Keratinocyte (primary cell): ENCODE measurements around the gene MED16. TPM values are rescaled to one million over a fixed set of nuclear protein-coding genes. Genes with fewer than 3 reads are reported as not detected.

Experiments
- DNase-seq: peaks from one replicate; pipeline ENCODE4 v3.0.0-alpha.2; 2011; ENCODE audit warnings: low read depth, missing footprints, low spot score
- FAIRE-seq: peaks from 2 replicates; lab custom pipeline; 2011; peaks lifted over from hg19 to GRCh38; lab: Jason Lieb, UNC
- H2AFZ ChIP-seq: 2 replicates; pipeline ENCODE4 v1.6.0; 2012; ENCODE audit warnings: low read length, control low read depth, inconsistent platforms; ENCODE audit not compliant: control insufficient read depth
- H3K27ac ChIP-seq: 2 replicates; pipeline ENCODE4 v1.5.1; 2011; ENCODE audit warnings: low read length; ENCODE audit not compliant: control insufficient read depth, insufficient read depth
- H3K27me3 ChIP-seq: 3 replicates; pipeline ENCODE4 v1.6.0; 2011; ENCODE audit warnings: low read length; ENCODE audit not compliant: control insufficient read depth, insufficient read depth; ENCODE audit errors: extremely low read depth
- H3K36me3 ChIP-seq, 2 experiments: 2 replicates in 1 of 2; 3 replicates in 1 of 2; pipeline ENCODE4 v1.5.1; 2011; ENCODE audit warnings: low read length in 2 of 2, mild to moderate bottlenecking in 1 of 2; ENCODE audit not compliant: control insufficient read depth in 2 of 2, insufficient read depth in 2 of 2; ENCODE audit errors: extremely low read depth in 1 of 2
- H3K4me1 ChIP-seq: 3 replicates; pipeline ENCODE4 v1.5.1; 2011; ENCODE audit warnings: low read length; ENCODE audit not compliant: control insufficient read depth, insufficient read depth; ENCODE audit errors: extremely low read depth
- H3K4me2 ChIP-seq: 3 replicates; pipeline ENCODE4 v1.6.0; 2011; ENCODE audit warnings: low read depth, low read length; ENCODE audit not compliant: control insufficient read depth, insufficient read depth; ENCODE audit errors: extremely low read depth
- H3K4me3 ChIP-seq, 3 experiments: fragments of 200-600 bp in 1 of 3; sonication (generic) in 1 of 3; 2 replicates in 2 of 3; 3 replicates in 1 of 3; pipeline ENCODE4 v1.5.1; 2011 to 2016; ENCODE audit warnings: low read length in 3 of 3, mild to moderate bottlenecking in 3 of 3, control low read depth in 2 of 3, inconsistent platforms in 1 of 3, low read depth in 1 of 3, mixed read lengths in 1 of 3, mixed run types in 1 of 3, moderate library complexity in 1 of 3; ENCODE audit not compliant: control insufficient read depth in 2 of 3, insufficient read depth in 2 of 3; ENCODE audit errors: extremely low read depth in 1 of 3
- H3K79me2 ChIP-seq: 2 replicates; pipeline ENCODE4 v1.6.0; 2012; ENCODE audit warnings: low read length; ENCODE audit not compliant: control insufficient read depth, insufficient read depth
- H3K9ac ChIP-seq: 3 replicates; pipeline ENCODE4 v1.6.0; 2011; ENCODE audit warnings: low read length; ENCODE audit not compliant: control insufficient read depth, insufficient read depth; ENCODE audit errors: extremely low read depth
- H3K9me1 ChIP-seq: 3 replicates; pipeline ENCODE4 v1.6.0; 2011; ENCODE audit warnings: low read length; ENCODE audit not compliant: control insufficient read depth, insufficient read depth; ENCODE audit errors: extremely low read depth
- H3K9me3 ChIP-seq: 2 replicates; pipeline ENCODE4 v1.5.1; 2012; ENCODE audit warnings: low read depth, low read length; ENCODE audit not compliant: control insufficient read depth
- H4K20me1 ChIP-seq: 3 replicates; pipeline ENCODE4 v1.6.0; 2011; ENCODE audit warnings: low read length; ENCODE audit not compliant: control insufficient read depth, insufficient read depth; ENCODE audit errors: extremely low read depth
- CTCF ChIP-seq, 3 experiments: IDR thresholded peaks in 1 of 3; conservative IDR thresholded peaks in 1 of 3; optimal IDR thresholded peaks in 1 of 3; 2 replicates in 2 of 3; 3 replicates in 1 of 3; pipeline versions ENCODE3 to v1.5.1; 2011; ENCODE audit warnings: low read length in 3 of 3, mild to moderate bottlenecking in 3 of 3, moderate library complexity in 2 of 3, control low read depth in 1 of 3, inconsistent platforms in 1 of 3; ENCODE audit not compliant: insufficient read depth in 2 of 3; ENCODE audit errors: extremely low read depth in 1 of 3
- EZH2 ChIP-seq: IDR thresholded peaks from one replicate; pipeline ENCODE4 v1.6.1; 2012; ENCODE audit warnings: inconsistent platforms, mild to moderate bottlenecking, low read length, moderate library complexity
- dilution Hi-C: fragments of 300-500 bp; cut with MboI; formaldehyde crosslinking; loops from one replicate; pipeline ENCODE4 v1.7.0; 2020; ENCODE audit warnings: low sequenced_read_pairs; ENCODE audit not compliant: extremely low pct_ligation_motif_present
- polyA plus RNA-seq, 5 experiments: library from polyadenylated mRNA; depleted of rRNA in 3 of 5; stranded (reverse) in 3 of 5; stranded (forward) in 1 of 5; unstranded in 1 of 5; fragments of >200 nt; gene quantifications; 1 replicate in 1 of 5; 2 replicates in 3 of 5; 3 replicates in 1 of 5; pipeline versions ENCODE4 v1.2.1 to v1.2.3, GENCODE V29; 2011 to 2012; ENCODE audit warnings: missing spikeins in 2 of 5, low read depth in 1 of 5, low replicate concordance in 1 of 5

The MED16 gene
- polyA plus RNA-seq, 1 donor (not counting 4 experiments of a cell fraction or from before 2014, with no cell fraction given), result 9.7 TPM

GRCh38 chr19:938233-938923 lies 45.4 kb upstream of the MED16 start:
- no peaks in the 10 kb centered on the region for H3K27me3 ChIP-seq
- H3K4me1 ChIP-seq, result peaks cover 15% of the 10 kb centered on the region
- H3K9me3 ChIP-seq, result no peaks in the 10 kb centered on the region
- no peak overlapping the region for H3K9ac ChIP-seq
- no peak overlapping the region for H3K4me2 ChIP-seq
- dilution Hi-C loops, result no loop called here
- no peak overlapping the region for H2AFZ ChIP-seq
- DNase-seq (no peak), FAIRE-seq (no peak)
- peaks cover 0 to 4% of the 10 kb centered on the region in 2 experiments for H3K36me3 ChIP-seq
- H4K20me1 ChIP-seq, result peaks cover 6% of the 10 kb centered on the region
- no peak overlapping the region for H3K4me3 ChIP-seq
- no peak for TF ChIP-seq CTCF (optimal IDR thresholded peaks at IDR 0.05 in 1 of 3, IDR thresholded peaks at IDR 0.05 in 1 of 3, conservative IDR thresholded peaks at IDR 0.05 in 1 of 3; ENCODE audit: extremely low read depth in 1 of 3, insufficient read depth in 2 of 3, low read length in 3 of 3)
- no peak for TF ChIP-seq EZH2
- H3K27ac ChIP-seq, result no peak overlapping the region
- no peaks in the 10 kb centered on the region for H3K79me2 ChIP-seq
- H3K9me1 ChIP-seq, result peaks cover 2% of the 10 kb centered on the region

GRCh38 chr19:937259-937694 lies 44.3 kb upstream of the MED16 start:
- Histone ChIP-seq H3K9ac (no peak overlapping the region), H3K36me3 (peaks cover 0 to 4% of the 10 kb centered on the region in 2 experiments), H3K4me2 (no peak overlapping the region), H2AFZ (no peak overlapping the region), H3K27me3 (no peaks in the 10 kb centered on the region), H3K27ac (no peak overlapping the region), H3K9me3 (no peaks in the 10 kb centered on the region), H4K20me1 (peaks cover 6% of the 10 kb centered on the region), H3K9me1 (peaks cover 2% of the 10 kb centered on the region), H3K4me1 (peaks cover 15% of the 10 kb centered on the region), H3K79me2 (no peaks in the 10 kb centered on the region), H3K4me3 (no peak overlapping the region)
- dilution Hi-C loops, result no loop called here
- TF ChIP-seq CTCF (optimal IDR thresholded peaks at IDR 0.05 in 1 of 3, IDR thresholded peaks at IDR 0.05 in 1 of 3, conservative IDR thresholded peaks at IDR 0.05 in 1 of 3; ENCODE audit: extremely low read depth in 1 of 3, insufficient read depth in 2 of 3, low read length in 3 of 3) (no peak), EZH2 (no peak)
- no peak for DNase-seq
- no peak for FAIRE-seq
